LNCAP (cell line): ENCODE data around the gene ZNF580.

Experiments used
- CTCF ChIP-seq: fragments of 450-650 bp; IDR thresholded peaks from 2 replicates; pipeline ENCODE4 v1.5.1; 2017; ENCODE audit warnings: mild to moderate bottlenecking

Gene ZNF580

DNA sequence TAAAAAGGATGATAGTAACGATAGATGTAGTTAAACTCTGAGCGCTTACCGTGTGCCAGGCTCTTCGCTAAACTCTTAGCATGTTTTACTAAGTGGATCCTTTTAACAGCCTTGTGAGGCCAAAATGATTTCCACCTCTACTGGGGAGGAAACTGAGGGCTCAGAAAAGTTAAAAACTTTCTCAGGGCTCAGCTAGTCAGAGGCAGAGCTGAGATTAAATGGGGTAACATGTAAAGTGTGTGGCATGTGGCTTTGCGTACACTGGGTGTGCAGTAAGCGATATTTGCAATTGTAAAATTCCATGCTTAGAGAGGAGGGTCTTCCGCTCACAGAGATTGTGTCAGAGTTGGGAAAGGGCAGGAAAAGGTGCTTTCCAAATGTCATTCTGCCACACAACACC is 15.8 kb downstream of the ZNF580 start:
- TF ChIP-seq CTCF, result no peak

DNA sequence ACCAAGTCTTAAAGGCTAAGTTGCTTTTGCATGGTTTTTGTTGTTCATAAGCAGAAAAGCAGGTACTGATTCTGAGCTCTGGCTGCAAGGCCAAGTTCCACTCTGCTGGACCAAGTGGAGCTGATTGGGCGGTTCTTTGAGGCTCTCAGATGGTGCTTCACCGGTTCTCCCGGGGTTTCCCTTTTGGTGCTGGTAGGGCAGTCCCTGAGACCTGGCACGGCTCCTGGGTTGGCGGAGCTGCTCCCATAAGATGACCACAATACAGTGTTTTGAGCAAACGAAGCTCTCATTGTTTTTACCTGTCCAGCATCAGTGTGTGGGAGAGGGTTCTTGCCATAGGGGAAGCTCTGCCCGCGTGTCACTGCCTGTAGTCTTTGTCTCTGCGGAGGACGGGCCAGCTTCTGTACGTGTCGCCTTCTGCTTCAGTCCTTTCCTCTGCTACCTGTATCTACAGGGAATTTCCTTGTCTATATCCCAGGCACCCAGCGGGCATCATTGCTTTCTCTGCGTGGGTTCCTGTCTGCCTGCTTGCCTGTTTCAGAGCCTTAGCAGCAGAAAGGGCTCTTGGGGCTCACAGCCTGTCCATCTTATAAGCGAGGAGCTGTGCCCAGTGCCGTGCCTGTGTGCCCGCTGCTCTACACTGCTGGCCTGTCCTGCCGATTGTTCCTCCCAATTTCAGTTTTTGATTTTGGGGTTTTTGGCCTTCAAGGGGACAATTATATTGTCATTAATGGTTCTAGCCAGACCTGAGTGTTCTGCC is 16.4 kb downstream of the ZNF580 start:
- no peak for TF ChIP-seq CTCF

DNA sequence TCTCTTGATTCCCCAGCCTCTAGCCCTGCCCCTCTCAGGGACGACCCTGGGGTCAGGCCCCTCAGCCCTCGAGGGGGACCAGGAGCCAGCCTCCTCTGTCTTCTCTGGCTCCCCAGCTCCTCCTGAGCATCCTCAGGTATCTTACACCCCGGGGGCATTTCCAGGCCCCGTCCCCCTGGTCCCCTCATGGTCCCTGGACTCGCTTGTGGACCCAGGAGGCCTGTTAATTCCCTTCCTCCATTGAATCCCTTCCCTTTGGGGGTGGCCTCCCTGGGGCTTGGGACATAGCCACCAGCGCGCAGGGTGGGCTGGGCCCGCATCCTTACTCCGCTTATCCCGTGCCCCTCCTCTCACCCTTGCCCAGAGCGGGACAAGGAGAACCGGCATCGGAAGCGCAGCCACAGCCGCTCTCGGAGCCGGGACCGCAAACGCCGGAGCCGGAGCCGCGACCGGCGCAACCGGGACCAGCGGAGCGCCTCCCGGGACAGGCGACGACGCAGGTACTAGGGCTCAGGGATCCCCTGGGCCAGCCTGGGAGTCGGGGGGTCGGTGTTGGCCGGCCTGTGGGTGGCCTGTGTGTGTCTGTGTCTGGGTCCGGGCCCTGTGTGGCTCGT is 18.2 kb downstream of the ZNF580 start:
- TF ChIP-seq CTCF, result no peak

- no peak for TF ChIP-seq CTCF
These were observed 19.0 kb downstream of the ZNF580 start for GRCh38 chr19:55659822-55660221.

- no peak for TF ChIP-seq CTCF
These were observed 19.6 kb downstream of the ZNF580 start for GRCh38 chr19:55660404-55660803.

DNA sequence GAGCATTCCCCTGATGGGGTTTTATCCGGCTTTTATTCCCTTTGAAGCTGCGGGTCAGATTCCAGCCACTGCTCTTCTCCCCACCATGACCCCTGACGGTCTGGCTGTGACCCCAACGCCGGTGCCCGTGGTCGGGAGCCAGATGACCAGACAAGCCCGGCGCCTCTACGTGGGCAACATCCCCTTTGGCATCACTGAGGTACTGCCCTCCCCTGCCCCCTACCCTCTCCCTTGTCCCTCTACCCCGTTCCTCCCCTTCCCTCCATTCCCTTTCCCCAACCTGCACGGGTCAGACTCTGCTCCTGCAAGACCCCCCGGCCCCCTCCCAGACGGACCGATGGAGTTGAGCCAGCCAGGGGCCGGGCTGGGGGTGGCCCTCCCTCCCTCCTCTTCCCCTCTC is 20.2 kb downstream of the ZNF580 start:
- no peak for TF ChIP-seq CTCF

DNA sequence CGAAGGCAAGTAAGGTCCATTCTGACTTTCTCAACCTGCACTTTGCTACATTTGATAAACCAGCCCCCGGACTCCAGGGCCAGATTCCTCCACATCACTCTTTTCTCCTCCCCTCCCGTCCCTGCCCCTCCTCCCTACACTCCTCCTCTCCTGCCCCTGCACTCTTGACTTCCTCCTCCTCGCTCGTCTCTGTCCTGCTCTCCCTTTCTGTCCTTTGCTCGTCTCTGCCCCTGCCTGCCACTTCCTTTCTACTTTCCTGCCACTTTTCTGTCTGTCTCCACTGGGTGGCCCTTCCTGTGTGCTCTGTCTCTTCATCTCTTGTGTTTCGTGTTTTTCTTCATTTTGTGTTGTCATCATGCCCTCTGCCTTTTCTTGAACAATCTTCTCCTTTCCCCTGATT is 21.0 kb downstream of the ZNF580 start:
- no peak for TF ChIP-seq CTCF
